ENCODE results near the gene MGAT5.

DNA sequence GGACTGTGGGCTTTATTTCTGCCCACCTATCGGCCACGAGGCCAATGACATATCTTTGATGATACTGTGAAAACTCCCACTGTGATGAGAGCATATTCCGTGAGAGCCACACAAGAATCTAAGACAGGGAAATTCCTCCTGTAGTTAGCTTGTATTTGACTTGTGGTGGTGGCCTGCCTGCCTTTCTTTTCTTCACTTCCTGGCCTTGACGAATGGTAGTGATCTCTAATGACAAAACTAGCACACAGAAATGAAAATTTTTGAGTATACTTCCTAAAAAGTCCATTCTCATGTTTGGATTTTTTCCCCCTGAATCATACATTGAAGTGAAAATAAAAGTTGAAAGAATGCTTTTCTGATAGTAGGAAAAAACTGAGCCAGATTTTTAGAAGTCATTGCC, 94.4 kb downstream of the MGAT5 start:
- TF ChIP-seq, protein P1, sequence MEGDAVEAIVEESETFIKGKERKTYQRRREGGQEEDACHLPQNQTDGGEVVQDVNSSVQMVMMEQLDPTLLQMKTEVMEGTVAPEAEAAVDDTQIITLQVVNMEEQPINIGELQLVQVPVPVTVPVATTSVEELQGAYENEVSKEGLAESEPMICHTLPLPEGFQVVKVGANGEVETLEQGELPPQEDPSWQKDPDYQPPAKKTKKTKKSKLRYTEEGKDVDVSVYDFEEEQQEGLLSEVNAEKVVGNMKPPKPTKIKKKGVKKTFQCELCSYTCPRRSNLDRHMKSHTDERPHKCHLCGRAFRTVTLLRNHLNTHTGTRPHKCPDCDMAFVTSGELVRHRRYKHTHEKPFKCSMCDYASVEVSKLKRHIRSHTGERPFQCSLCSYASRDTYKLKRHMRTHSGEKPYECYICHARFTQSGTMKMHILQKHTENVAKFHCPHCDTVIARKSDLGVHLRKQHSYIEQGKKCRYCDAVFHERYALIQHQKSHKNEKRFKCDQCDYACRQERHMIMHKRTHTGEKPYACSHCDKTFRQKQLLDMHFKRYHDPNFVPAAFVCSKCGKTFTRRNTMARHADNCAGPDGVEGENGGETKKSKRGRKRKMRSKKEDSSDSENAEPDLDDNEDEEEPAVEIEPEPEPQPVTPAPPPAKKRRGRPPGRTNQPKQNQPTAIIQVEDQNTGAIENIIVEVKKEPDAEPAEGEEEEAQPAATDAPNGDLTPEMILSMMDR (IDR thresholded peaks at IDR 0.05; ENCODE audit: low read length): no peak
- TF ChIP-seq EZH2 (IDR thresholded peaks at IDR 0.05; ENCODE audit: borderline replicate concordance, low read length): no peak
